Activated CD4-positive, alpha-beta T cell treated with anti-CD3 and anti-CD28 coated beads, Interleukin-2, amount 50 U/mL, for 16 hours (primary cell): ENCODE results near the gene NCKAP5.

ENCODE experiments used
- DNase-seq: peaks from one replicate; pipeline ENCODE4 v3.0.0-alpha.2; 2020

NCKAP5 gene

DNA sequence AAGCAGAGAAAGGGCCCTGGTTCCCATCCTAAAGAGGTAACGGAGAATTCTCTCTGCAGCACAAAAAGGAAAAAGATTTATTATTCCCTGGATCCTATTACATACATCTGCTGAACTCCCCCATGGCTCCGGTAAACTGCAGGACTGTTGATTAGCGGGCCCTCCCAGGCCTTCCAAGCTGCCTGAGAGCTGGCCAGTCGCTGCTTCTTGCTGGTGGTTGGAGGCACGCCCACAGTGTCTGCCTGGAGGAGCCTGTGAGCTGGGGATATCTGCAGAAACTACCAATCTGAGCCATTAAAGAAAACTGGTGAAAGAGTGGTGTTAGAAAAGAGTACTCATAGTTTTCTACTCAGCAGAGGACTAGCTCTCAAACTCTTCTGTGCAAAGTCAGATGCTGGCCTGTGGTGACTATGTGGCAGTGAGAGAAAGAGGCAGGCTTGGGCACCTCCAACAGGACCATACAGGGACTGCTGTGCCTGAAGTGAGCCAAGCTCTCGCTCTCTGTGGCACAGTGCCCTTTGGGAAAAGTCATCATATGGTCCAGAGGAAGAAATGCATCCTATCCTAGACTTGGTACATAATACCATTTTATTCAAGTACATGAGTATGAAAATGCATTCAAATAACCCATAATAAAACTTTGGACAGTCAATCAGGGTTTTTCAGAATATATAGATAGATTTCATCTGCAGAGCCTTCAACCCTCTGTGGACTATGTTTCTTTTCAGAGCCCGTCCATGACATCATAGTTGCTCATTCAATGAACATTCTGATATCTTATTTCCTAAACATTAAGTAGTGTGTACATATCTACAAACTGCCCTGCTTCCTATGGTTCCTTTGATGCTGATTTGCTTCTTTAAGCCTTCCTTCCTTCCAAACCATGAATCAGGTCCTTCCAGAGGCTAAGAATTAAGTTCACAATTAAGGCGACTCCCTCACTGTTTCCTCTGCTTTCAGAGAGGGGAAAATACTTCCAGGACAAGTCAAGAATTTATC is 656.2 kb downstream of the NCKAP5 start:
- DNase-seq: no peak

- DNase-seq: no peak
These were observed 657.8 kb downstream of the NCKAP5 start for GRCh38 chr2:132910432-132910831.

DNA sequence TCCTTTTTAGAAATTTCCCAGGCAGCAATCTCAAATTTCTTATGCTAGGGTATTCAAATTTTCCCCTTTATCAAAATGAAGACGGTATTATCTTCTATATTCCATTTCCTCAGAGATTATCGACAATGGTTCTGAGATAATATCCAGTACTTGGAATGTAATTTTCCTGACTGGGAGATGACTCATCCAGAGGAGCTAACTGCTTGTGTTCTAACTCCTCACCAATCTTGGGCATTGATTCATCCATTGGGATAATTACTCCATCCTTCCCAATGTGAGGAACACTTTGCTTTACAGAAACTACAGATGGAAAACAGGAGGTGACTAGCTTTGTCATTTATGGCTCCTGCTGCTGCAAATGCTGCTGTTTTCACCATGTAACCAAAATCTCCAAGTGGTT is 658.8 kb downstream of the NCKAP5 start:
- no peak for DNase-seq

DNA sequence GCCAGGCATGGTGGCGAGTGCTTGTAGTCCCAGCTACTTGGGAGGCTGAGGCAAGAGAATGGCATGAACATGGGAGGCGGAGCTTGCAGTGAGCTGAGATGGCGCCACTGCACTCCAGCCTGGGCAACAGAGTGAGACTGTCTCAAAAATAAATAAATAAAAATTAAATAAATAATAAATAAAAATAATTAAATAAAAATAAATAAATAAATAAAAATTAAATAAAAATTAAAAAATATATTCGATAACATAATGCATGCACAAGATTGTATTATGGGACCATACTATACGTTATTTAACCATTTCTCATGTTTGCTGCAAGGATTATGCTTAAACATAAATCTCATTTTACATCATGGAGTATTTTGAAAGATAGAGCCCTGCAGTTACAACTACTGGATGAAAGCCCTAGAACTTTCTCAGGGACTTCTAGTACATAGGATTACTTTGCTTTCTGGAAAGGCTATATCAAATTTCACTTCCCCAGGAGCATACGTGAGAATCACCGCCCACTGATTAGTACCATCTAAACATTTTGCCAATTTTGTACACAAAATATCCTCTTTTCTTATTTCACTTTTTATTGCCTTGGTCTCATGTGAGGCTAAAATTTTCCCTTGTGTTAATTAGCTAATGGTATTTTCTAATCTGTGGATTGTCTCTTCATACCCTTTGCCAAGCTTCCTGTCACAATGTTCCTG is 664.0 kb downstream of the NCKAP5 start:
- DNase-seq: no peak

DNA sequence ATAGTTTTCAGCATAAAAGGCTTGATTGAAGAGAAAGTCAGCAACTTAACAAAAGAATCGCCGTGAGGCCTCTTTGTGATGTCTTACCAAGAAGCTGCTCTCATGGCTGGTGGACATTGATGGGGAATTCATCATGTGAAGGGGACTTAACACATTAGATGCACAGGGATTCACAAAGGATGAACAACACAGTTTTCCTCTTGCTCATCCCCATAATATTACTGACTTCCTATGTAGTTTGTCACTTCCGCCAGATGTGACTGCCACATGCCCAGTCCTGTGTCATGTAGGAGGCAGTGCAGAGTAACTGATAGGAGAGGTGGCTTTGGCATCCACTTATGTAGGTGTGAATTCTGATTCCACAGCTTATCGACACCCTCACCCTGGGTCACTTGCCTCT is 665.6 kb downstream of the NCKAP5 start:
- no peak for DNase-seq

DNA sequence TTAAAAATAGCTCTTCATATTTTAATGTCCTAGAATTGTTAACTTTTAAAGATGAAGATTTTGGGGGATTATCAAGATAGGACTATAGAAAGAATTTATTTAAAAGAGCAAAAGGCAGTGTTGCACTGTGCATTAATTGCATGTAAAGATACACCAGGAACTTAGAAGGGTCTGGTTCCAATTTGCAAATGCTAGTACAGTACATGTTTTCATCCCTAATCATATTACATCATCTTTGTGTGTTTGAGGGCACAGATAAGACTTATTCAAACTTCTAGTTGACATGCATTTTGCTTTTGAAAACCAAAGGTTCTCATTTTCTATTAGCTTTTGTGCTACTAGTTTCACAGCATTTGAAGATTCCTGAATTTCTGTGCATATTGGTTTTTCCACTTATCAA is 666.6 kb downstream of the NCKAP5 start:
- DNase-seq: no peak

DNA sequence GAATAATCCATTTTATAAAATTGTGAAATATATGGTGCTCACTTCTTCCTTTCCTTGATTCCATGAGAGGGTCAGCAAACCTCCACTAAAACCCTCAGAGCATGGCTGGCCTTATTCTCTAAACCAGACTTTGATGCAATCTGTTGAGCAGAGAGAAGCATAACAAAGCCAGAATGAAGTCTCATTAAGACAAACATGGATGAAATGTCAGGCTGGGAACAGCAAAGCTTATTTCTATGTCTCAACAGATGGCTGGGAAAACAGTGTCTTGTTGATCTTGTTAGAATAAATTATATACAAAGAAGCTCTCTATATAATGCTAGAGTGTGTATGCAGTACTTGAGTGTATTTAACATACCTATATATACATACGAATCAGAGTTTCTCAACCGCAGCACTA is 671.2 kb downstream of the NCKAP5 start:
- no peak for DNase-seq

GRCh38 chr2:132896073-132896472 is 672.2 kb downstream of the NCKAP5 start:
- peak; percentile 3 for DNase-seq

- no peak for DNase-seq
These were observed 676.8 kb downstream of the NCKAP5 start for GRCh38 chr2:132891498-132891897.

- DNase-seq: no peak
These were observed 681.7 kb downstream of the NCKAP5 start for GRCh38 chr2:132886574-132886973.

DNA sequence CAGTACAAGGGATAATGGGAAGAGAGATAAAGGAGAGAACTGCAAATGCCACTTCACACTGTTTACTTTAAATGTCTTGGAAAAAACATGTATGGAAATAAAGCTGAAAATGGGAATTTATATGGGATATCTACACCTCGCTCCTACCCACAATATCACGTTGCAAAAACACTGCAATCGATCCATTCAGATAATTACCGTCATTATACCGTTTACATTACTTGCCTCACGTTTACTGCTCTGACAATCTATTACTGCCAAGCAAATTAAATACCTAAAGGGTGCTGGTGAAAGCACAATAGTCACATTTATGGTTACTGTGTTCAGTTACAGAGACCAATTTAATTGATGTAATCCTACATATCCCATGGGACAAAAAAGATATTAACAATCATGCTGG is 683.6 kb downstream of the NCKAP5 start:
- no peak for DNase-seq

GRCh38 chr2:132884292-132884691 is 684.0 kb downstream of the NCKAP5 start:
- DNase-seq: no peak

- no peak for DNase-seq
These were observed 684.8 kb downstream of the NCKAP5 start for GRCh38 chr2:132883430-132883829.

GRCh38 chr2:132881546-132881945 is 686.7 kb downstream of the NCKAP5 start:
- no peak for DNase-seq

- no peak for DNase-seq
These were observed 690.3 kb downstream of the NCKAP5 start for GRCh38 chr2:132877923-132878322.

DNA sequence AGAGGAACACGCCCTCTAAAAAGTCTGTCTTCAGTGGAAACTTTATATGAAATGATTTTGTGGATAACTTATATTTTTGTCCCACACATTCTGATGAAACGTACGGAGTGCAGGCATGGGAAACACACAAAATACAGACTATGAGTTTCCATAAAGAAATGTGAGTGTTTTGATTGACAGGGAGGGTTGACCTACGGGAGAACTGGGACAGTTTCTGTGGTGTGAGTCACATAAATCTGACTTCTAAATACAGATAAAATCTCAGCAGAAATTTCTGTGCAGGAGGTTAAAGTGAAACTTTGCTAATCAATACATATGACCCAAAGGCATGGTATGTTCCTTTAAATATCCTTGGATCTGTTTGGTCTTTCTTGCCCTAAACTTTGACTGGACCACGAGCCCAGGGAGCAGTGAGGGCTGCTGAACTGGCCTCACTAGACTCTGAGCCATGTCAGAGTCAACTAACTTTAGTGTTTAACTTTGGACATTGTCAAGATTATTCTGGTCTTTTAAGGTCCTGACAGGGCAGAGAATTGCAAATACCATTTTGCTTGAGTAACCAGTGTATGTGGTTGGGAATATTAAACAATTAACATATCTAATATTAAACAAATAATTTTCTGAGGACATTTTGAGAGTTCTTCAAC is 691.4 kb downstream of the NCKAP5 start:
- no peak for DNase-seq

DNA sequence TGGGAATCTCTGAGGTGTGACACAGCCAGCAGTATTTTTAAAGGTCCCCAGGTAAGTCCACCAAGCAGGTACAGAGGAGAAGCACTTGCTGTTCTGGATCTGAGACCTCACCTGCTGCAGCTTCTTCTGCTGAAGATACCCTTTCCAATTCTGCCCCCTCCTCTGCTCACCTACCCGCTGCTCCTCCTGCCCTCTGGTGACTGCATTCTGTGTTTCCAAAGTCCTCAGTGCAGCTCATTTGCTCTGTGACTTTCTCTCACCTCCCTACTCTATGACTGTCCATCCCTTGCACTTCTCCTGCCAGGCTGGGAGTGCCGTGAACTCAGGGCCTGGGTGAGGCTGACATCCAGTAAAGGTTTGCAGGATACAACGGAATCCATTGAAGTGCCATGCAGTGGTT is 693.1 kb downstream of the NCKAP5 start:
- no peak for DNase-seq

DNA sequence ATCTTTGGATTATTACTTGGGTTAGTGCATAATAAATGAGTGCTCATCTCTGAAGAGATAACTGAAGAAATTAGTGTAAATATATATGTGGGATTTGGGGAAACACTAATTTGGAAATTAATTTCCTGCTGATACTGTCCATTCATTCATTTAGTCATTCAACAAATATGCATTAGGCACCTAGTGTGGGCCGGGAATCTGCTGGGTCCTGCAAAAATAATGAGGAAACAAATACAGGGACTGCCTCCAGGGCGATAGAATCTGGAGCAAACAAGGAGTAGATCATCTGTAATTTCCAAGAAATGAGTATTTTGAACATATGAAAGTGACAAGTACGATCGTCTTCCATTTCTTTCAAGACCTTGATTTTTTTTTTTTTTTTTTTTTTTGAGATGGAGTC is 694.5 kb downstream of the NCKAP5 start:
- DNase-seq: no peak

DNA sequence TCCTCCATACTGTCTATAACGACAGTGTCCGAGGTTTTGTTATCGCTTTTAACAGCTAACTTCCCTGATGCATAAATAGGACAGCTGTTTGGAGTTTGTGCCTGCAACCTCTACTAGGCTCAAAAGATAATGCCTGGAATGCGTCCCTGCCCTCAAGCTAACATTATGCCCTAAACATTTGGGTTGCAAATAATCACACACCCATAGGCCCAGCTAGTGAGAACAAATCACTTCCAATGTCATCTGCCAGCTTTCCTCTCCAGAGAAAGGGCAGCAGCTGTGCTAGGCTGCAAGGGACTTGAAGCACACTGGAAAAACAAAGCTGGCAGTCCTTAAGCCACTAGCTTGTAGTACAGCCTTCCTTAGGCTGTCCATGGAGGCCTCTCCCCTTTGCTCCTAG is 696.4 kb downstream of the NCKAP5 start:
- DNase-seq: no peak

DNA sequence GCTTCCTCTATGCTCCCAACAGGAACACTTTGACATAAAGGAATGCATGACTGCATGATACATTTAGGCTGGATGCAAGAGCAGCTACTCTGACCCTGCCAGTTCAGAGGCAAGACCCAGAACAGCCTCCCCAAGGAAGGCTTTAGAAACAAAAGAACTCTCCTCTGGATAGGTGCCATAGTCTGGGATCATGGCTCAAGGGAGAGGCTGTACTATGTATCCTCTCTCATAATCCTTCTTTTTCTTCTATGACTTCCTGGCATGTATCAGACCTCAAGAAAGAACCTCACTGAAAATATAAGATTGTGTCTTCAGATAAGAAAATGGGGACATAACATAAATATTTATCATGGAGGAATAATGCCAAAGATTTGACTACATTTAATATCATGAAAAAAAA is 704.3 kb downstream of the NCKAP5 start:
- no peak for DNase-seq

DNA sequence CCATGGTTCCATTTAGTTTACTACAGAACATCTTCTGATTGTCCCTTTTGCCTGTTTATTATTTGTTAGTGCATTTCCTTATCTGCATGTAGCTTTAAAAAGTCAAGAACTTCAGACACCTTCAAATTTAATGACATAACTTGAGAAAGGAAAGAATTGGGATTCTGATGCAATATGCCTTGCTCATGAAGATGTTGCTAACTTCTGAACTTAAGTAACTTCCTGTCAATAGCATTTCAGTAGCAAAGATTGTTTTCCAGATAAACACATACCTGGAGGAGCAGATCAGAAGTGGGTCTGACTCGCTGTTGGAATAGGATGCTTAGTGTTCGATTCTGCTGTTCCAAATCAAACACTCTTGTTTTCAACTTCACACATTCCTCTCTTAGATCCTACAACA is 708.0 kb downstream of the NCKAP5 start:
- no peak for DNase-seq

- no peak for DNase-seq
These were observed 708.7 kb downstream of the NCKAP5 start for GRCh38 chr2:132859590-132859989.

DNA sequence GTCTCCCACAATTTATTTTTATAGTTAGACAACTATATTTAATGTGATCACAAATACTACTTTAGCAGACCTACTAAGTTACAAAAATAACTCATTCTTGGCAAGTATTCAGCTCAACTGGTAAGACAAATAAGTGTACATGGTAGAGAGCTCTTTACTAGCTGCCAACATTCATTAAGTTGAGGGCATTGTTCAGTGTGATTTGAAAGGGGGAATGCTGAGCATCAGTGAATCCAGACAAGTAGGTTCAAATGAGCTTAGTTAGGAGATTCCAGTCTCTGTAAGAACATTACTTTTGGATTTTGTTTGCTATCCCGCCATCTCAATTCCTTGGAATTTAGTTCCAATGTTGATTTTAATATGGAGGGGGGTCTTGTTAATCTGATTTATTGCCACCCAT is 710.9 kb downstream of the NCKAP5 start:
- DNase-seq: no peak

GRCh38 chr2:132850688-132851087 is 717.6 kb downstream of the NCKAP5 start:
- DNase-seq: no peak
